ENCODE measurements around the gene NNT.

DNA sequence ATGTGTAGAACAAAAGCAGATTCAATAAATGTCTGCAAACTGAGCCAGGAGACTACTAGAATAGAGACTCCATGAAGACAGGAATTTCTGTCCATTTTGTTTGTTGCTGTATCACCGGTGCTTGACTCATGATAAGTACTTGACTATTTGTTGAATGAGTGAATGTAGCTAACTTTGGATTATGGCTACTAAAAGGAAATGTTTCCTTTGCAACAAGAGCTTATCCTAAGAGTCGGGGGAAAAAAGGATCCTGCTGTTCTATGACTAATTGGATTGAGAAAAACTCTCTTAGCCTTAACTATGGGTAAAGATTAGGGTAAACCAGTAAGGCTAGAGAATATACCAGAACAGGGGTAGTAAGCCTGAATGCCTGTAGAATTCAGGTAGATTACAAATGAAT, 49.6 kb upstream of the NNT start:
- no peak for TF ChIP-seq CTCF (IDR thresholded peaks at IDR 0.05)
- no peak for TF ChIP-seq POLR2A (IDR thresholded peaks at IDR 0.05)
